GM19468 (cell line): ENCODE measurements around the gene HLF.

ENCODE experiments used
- ATAC-seq: cut with Tn5 transposase; IDR thresholded peaks from one replicate; pipeline ENCODE4 v1.9.1; 2021; ENCODE audit warnings: mild to moderate bottlenecking, moderate library complexity, moderate number of reproducible peaks; ENCODE audit not compliant: unreplicated experiment; ENCODE audit errors: extremely low read depth

Gene HLF

DNA sequence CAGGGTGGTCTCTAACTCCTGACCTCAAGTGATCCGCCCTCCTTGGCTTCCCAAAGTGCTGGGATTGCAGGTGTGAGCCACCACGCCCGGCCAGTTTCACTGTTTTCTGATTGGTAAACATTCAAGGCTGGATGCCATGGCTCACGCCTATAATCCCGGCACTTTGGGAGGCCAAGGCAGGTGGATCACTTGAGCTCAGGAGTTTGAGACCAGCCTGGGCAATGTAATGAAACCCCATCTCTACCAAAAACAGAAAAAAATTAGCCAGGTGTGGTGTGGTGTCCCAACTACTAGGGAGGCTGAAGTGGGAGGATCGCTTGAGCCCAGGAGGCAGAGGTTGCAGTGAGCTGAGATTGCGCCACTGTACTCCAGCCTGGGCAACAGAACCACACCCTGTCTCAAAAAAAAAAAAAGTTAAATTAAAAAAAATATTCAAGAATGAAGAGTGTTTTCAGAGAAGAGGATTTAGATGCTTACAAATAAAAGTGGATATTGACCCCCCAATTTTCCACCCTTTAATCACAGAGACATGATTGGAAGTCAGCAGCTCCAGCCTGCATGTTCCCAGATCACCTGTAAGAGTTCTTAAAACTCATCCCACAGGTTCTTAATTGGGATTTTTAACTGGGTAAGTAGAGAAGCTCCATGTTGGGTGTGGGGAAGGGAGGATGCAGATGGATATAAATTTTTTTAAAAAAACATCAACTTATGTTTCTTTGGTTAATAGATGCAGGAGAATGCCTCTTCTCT is 23.8 kb downstream of the HLF start:
- ATAC-seq, result no peak

DNA sequence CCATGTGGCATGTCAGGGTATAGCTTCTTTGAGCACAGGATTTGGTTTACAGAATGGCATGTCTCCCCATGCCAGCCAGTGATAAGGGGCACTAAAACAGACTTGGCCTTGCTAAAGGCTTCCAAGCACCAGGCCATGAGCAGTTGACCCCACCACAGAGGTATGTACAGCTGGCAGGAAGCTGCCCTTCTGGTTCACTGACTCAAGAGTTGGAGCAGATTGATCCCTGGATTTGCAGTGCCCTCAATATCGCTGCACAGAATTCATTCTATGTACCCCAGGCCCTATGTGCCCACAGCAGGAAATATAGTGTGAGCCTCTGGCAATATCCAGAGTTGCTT is 24.3 kb downstream of the HLF start:
- no peak for ATAC-seq

DNA sequence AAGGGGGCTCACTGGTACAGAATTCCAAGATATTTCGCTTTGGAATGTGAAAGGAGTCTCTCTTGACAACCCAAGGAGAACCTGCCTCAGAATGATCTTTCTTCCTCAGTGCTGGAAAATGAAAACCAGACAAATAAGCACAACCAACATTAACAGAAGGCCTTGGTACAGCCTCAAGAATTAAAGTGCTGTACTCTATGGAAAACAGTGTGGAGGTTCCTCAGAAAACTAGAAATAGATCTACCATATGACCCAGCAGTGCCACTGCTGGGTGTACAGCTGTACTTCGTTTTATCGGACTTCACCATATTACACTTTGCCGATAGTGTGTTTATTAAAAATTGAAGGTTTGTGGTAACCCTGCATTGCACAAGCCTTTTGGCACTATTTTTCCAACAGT is 25.2 kb downstream of the HLF start:
- no peak for ATAC-seq

DNA sequence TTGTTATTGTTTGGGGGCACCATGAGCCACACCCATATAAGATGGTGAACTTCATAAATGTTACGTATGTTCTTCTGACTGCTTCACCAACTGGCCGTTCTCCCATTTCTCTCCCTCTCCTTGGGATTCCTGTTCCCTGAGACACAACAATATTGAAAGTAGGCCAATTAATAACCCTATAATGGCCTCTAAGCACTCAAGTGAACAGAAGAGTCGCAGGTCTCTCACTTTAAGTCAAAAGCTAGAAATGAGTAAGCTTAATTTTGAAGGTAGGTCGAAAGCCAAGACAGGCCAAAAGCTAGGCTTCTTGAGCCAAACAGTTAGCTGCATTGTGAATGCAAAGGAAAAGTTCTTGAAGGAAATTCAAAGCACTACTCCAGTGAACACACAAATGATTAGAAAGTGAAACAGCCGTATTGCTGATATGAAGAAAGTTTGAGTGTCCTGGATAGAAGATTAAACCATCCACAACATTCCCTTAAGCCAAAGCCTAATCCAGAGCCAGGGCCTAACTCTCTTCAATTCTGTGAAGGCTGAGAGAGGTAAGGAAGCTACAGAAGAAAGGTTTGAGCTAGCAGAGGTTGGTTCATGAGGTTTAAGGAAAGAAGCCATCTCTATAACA is 25.8 kb downstream of the HLF start:
- no peak for ATAC-seq

DNA sequence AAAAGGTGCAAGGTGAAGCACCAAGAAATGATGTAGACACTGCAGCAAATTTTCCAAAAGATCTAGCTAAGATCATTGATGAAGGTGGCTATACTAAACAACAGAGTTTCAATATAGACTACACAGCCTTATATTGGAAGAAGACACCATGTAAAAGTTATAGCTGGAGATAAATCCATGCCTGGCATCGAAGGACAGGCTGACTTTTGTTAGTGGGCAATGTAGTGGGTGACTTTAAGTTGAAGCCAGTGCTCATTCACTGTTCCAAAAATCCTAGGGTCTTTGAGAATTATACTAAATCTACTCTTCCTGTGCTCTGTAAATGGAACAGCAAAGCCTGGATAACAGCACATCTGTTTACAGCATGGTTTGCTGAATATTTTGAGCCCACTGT is 26.4 kb downstream of the HLF start:
- no peak for ATAC-seq

DNA sequence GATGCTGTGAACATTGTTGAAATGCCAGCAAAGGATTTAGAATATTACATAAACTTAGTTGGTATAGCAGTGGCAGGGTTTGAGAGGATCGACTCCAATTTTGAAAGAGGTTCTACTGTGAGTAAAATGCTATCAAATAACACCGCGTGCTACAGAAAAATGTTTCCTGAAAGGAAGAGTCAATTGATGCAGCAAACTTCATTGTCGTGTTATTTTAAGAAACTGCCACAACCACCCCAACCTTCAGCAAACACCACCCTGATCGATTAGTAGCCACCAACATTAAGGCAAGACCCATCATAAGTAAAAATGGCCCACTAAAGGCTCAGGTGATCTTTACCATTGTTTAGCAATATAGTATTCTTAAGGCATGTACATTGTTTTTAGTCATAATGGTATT is 27.3 kb downstream of the HLF start:
- no peak for ATAC-seq

DNA sequence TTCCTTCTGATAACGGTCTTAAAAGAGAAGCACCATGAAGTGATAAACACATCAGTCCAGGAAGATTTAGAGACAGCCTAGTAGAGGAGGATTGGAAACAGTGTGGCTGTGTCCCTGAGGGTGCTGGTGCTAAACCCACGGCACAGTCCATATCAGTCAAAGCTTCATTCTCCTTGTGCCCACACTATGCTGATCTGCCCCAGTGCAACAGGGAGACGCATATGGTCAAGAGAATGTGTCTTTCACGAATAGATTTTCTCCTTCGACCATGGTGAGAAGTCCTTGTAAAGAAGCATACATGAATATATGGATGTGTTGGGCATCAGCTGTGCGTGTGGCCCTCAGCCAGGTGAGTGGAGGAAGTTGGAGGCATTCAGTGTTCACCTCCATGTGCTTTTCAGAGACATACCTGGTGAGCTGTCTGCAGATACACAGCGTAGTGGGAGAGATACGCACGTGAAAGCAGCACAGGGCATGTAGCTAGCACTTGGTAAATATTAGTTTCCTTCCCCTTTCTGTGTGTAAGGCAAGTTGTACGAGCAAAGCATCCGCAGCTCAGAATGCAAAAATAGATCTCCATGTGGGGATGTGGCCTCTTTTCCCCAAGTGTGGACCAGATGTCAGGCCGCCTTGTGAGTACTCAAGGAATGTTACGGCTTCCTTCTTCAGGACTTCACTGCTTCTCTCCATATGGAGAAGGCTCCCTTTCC is 29.4 kb downstream of the HLF start:
- no peak for ATAC-seq

DNA sequence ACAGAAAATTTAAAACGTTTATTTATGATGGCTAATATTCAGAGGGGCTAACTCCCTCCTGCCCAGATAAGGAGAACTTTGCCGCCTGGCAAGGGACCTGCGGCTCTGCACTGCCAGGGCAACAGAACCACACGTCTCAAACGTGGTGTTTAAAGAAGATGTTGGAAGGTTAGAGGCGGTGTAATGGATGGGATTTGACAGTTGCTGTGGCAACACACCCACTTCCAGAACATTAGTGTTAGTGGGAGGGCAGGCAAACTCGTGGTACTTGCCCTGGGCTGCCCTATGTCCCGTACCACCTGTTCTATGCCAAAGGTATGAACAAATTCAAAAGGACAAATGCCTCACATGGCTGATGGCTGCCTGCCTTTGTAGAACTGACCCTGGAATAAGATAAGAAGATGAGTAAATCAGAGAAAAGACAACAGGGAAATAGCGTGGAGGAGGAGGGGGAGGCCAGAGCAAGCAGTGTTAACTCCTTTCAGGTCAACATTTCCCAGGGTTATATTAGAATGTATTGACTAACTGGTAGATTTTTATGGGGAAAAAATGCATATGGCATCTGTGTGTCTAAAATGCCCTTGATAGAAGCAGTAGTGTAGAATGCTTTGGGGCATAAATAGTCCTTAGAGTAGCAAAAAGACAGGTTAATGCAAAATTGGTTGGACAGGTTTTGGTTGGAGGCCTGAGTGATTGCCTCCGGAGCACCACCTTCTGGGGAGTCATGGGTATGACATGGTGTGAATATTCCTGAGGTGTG is 30.8 kb downstream of the HLF start:
- peak; percentile 63 for ATAC-seq

DNA sequence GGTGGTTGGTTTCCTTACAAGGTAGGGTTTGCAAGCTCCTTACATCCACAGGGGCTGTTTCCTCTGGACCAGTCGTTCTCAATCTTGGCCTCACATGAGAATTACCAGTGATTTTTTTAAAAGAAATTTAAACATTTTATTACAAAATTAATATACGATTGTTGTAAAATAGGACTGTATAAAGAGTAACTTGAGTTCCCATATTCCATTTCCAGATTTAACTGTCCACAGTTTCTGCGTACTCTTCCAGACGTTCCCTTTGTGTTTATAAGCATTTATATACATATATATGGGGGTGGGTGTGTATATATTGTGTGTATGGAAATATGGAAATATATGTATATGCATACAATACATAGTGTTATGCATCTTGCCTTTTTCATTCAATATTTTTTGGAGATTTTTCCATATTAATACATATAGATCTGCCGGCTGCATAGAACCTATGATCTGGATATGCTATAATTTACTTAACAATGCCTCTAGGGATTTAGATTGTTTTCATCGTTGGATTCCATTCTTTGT is 31.5 kb downstream of the HLF start:
- no peak for ATAC-seq

DNA sequence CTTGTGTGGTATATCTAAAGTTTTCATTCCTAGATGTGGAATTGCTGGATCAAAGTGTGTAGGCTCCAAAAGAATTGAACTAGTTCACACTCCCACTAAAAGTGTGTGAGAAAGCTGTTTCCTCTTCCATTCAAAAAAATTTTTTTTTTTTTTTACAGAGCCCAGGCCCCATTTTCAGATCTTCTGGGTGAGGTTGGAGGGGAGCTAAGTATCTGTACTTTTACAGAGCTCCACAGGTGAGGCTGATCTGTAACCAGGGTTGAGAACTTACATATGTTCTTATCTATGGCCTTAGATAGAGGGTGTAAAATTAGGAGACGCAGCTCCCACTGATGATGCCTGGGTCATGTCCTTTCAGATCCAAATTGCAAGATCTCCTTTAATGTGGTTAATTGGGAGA is 31.9 kb downstream of the HLF start:
- ATAC-seq, result no peak

DNA sequence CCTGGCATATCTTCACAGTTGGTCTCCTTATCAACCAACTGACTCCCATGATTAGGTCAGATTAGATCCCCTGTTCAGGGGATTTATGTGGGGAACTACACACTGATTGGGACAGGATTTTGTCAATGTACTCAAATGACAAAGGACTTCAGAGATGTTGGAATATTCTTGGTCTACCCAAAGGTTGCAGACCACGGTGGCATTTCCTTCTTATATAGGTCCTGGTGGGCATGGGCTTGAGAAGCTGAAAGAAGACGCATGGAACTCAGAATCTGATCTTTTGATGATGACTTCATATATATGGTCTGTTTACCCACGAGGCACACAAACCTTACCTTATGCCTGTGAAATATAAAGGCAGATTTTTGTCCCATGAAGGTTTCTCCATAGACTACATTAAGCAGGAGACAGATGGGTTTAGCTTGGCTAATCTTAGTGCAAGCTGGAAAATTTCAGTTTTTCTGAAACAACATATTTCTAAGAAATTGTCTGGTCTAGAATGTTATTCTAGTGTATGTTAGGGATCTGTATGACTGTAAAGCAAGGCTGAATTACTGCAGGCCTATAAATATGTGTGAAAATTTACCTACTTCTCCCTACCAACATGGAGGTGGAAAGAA is 33.5 kb downstream of the HLF start:
- ATAC-seq, result no peak

DNA sequence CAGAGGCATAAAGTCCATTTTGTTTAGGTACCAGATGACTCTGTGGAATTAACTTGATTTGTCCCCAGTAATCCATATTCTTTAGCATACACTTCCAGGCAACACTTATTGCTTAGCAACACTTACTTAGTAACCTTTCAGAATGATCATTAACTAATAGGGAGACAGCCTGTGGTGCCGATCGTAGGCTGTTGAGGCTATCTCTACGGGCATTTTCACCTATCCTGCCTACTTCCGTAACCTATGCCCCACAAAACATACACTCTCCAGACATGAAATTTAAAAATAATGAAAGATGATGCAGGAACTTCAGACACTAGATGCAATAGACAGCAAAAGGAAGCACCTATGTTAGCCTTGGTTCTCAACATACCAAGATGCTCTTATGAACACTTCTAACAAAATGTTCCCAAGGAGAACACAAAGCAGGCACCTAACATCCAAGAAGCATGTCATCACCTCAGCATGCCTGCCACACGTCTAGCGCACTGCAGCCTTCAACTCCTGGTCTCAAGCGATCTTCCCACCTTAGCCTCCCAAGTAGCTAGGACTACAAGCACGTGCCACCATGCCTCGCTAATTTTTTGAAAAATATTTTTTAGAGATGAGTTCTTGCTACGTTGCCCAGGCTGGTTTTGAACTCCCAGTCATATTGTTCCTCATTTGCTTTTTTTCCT is 34.5 kb downstream of the HLF start:
- no peak for ATAC-seq

DNA sequence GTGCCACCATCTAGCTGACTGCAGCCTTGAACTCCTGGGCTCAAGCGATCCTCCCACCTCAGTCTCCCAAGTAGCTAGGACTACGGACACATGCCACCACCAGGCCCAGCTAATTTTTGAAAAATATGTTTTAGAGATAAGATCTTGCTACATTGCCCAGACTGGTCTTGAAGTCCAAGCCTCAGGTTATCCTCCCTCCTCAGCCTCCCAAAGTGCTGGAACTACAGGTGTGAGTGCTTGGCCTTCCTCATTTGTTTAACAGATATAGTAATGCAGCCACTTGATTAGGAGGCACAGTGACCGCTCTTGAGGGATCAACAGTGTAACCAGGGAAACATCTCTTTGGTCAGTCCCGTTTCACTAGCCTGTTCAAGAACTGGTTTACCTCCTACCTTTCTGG is 35.1 kb downstream of the HLF start:
- no peak for ATAC-seq

DNA sequence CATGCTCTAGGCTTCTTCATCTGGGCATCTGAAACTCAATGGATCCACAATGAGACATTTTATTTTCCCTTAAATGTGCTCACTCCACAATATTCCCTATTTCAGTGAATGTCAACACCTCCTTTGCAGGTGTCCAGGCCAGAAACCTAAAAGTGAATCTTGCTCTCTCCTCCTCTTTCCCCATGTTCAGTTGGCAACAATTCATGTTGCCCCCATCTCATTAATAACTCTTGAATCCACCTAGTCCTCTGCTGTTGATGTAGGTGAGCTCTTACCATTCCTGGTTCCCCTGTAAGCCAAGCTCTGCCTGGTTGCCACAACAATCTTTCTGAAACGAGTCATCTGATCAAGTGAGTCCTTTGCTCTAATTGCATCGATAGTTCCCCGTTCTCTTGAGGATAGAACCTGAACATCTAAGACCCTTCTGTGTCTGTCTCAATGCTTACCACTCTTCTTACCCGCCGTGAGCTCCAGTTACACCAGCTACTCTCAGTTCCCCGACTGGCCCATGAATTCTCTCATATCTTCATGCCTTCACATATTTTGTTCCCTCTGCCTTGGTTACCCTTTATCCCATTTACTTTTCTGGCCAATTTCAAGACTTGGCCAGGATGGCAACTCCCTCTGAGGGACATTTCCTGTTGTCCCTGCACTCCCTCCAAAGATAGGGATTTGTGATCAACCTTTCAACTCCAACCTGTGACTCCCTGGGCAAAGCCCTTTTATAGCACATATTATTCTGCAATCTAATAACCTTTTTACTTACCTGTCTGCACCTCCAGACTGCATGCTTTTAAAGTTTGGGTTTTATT is 35.9 kb downstream of the HLF start:
- ATAC-seq, result no peak

DNA sequence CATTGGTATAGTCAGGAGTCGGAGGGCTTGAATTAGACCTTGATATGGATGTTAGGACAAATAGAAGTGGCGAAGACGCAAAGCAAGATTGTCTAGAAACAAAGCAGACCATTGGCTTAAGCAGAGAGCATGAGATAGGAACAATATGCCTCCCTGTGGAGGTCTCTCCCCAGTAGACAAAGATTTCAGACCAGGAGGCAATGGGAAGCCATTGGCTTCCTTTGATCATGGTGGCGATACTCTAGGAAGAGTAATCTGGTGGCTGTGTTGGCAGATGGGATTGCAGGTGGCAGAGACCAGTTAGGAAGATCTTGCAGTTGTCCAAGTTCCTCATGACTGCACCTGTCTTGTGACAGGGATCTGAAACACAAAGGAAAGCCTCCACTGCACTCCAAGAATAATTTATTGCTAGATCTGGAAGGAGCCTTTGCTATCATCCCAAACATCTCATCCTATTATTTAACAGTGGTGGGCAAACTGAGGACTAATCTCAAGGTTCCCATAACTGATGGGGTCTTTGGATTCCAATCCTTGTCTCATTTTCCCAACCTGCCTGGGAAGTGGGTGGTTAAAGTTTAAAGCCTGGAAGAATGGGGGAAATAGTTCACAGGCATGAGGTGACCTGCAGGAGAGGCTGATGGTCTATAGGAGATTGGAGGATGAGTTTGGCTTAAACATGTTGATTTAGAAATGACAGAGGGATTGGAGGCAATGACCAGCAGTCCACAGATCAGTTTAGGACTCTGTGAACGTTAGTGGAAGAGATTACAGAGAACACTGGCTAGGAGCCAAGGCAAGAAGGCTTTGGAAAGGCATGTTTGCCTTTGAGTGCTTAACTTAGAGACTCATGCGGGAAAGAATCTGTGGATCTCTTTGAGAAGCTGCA is 37.0 kb downstream of the HLF start:
- no peak for ATAC-seq

DNA sequence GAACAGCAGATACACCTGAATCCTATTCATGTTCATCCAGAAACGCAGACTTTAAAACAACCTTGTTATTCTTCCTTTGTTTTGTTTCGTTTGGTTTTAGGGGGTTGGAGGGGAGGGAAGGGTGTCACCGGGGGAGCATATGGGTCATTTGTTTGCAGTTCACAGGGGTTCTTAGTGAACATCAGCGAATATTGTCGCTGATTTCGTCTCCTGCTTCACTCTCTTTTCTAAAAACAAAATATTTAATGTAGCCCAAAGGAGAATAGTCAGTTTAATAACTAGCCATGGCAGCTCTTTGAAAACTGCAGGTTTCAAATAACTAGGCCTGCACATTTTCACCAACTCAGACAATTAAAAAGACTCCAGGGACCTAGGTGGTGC is 37.6 kb downstream of the HLF start:
- ATAC-seq, result no peak

DNA sequence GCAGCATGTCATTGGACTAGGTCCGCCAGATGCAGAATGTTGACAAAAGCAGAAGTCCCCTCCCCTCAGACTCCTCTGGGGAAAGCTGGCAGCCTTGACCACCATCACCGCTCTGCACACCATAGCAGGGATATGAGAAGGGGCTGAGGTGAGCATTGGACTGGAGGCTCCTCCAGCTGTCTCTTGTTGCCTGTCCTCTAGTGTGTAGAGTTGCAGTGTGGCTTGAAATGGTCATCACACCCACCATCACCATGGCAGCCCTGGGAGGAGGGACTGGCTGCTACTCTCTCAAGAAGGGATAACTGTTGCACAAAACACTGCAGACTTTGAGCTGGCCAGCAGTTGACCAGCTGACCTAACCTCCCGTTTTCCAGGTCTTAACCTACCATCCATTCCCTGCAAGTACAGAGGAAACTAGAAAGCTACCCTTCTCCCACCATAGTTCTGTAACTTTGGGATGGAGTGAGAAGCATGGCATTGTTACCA is 38.3 kb downstream of the HLF start:
- no peak for ATAC-seq

DNA sequence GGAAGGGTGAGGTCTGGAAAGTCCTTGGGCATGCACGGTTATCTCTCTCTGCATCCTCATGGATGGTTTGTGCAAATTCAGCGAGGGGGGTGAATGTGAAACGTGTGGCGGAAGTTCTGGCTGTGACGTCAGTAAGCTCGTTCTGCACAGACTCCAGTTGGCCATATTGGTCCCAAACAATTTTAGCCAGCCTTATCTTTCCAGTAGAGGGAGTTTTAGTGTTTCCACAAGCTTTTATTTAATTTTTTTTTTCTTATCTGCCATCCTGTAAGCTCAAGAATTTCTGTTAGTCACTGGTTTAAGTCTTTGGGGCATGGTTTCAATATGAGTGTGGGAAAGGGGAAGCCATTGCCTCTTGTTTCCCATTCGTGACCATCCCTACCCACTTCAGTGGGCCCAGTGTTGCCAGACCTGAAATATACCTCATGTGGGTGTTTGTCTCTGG is 39.0 kb downstream of the HLF start:
- no peak for ATAC-seq
